Omental fat pad (tissue), 4 donors: ENCODE measurements around the gene EPHB2. TPM values are rescaled to one million over a fixed set of nuclear protein-coding genes. Genes with fewer than 3 reads are reported as not detected.

ENCODE experiments used
- ATAC-seq: fragments of 150-250 bp; one replicate; pipeline ENCODE4 v1.9.1; 2016; ENCODE audit warnings: mild to moderate bottlenecking, moderate library complexity; ENCODE audit not compliant: low FRiP score
- DNase-seq: peaks from one replicate; pipeline ENCODE4 v3.0.0-alpha.2; 2019; ENCODE audit warnings: low spot score
- total RNA-seq, 4 donors: library from RNA; depleted of rRNA; stranded (reverse); fragments of >200 nt; gene quantifications; one replicate each; pipeline ENCODE4 v1.1.0, GENCODE V29; 2016
- TF ChIP-seq, protein P1 (sequence below), 3 donors: fragments of 450-650 bp; IDR thresholded peaks; one replicate each; pipeline ENCODE4 v1.5.1; 2016 to 2017; ENCODE audit warnings: antibody characterized with exemption in 3 of 3, mild to moderate bottlenecking in 3 of 3, moderate library complexity in 2 of 3

EPHB2 gene
- total RNA-seq, 4 donors from 2014 or later: 3.5 to 5.5 (median 4.7) TPM

GRCh38 chr1:22781483-22781882 lies 70.8 kb downstream of the EPHB2 start:
- TF ChIP-seq, protein P1, sequence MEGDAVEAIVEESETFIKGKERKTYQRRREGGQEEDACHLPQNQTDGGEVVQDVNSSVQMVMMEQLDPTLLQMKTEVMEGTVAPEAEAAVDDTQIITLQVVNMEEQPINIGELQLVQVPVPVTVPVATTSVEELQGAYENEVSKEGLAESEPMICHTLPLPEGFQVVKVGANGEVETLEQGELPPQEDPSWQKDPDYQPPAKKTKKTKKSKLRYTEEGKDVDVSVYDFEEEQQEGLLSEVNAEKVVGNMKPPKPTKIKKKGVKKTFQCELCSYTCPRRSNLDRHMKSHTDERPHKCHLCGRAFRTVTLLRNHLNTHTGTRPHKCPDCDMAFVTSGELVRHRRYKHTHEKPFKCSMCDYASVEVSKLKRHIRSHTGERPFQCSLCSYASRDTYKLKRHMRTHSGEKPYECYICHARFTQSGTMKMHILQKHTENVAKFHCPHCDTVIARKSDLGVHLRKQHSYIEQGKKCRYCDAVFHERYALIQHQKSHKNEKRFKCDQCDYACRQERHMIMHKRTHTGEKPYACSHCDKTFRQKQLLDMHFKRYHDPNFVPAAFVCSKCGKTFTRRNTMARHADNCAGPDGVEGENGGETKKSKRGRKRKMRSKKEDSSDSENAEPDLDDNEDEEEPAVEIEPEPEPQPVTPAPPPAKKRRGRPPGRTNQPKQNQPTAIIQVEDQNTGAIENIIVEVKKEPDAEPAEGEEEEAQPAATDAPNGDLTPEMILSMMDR (IDR thresholded peaks at IDR 0.05): no peak
- ATAC-seq: no peak
- no peak for DNase-seq

- no peak for ATAC-seq
- TF ChIP-seq, protein P1 (IDR thresholded peaks at IDR 0.05): no peak
- DNase-seq: no peak
Measured at GRCh38 chr1:22782406-22782805, 71.8 kb downstream of the EPHB2 start.

GRCh38 chr1:22784317-22784716 lies 73.7 kb downstream of the EPHB2 start:
- TF ChIP-seq, protein P1 (IDR thresholded peaks at IDR 0.05): no peak
- DNase-seq (no peak), ATAC-seq (no peak)

DNA sequence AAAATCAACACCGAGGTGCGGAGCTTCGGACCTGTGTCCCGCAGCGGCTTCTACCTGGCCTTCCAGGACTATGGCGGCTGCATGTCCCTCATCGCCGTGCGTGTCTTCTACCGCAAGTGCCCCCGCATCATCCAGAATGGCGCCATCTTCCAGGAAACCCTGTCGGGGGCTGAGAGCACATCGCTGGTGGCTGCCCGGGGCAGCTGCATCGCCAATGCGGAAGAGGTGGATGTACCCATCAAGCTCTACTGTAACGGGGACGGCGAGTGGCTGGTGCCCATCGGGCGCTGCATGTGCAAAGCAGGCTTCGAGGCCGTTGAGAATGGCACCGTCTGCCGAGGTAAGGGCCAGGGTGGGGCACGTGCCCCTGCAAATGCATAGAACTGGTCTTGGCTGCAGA lies 74.1 kb downstream of the EPHB2 start:
- TF ChIP-seq, protein P1 (IDR thresholded peaks at IDR 0.05): no peak
- DNase-seq (no peak), ATAC-seq (no peak)

- ATAC-seq: no peak
- TF ChIP-seq, protein P1 (IDR thresholded peaks at IDR 0.05): no peak
- DNase-seq: no peak
Measured at GRCh38 chr1:22786101-22786500, 75.5 kb downstream of the EPHB2 start.

GRCh38 chr1:22786719-22787489 lies 76.3 kb downstream of the EPHB2 start:
- DNase-seq: no peak
- ATAC-seq: no peak
- TF ChIP-seq, protein P1 (IDR thresholded peaks at IDR 0.05): no peak

- no peak for ATAC-seq
- TF ChIP-seq, protein P1 (IDR thresholded peaks at IDR 0.05): no peak
- no peak for DNase-seq
Measured at GRCh38 chr1:22787636-22788035, 77.0 kb downstream of the EPHB2 start.
